WTC11 (cell line): ENCODE results near the gene COQ7. TPM values are rescaled to one million over a fixed set of nuclear protein-coding genes. Genes with fewer than 3 reads are reported as not detected.

Source experiments
- ATAC-seq: fragments of 200-7000 bp; cut with Tn5 transposase; 2 replicates; pipeline ENCODE4 v1.10.0; 2021; ENCODE audit warnings: mild to moderate bottlenecking, moderate library complexity
- CTCF ChIA-PET: fragments of 300-600 bp; sonication (Branson Sonifier 250); formaldehyde crosslinking; loops from one replicate; lab custom pipeline; 2021; ENCODE audit warnings: antibody characterized with exemption; lab: Charles Lee
- POLR2A ChIA-PET: fragments of 350-600 bp; sonication (Branson Sonifier 250); formaldehyde crosslinking; loops from one replicate; lab custom pipeline; 2021; ENCODE audit warnings: antibody characterized with exemption; lab: Charles Lee
- DNase-seq: peaks from one replicate; pipeline ENCODE4 v3.0.0; 2021; ENCODE audit warnings: low spot score
- H3K27ac Mint-ChIP-seq: 2 replicates; pipeline ENCODE4 v1.8.0; 2021; ENCODE audit warnings: mixed read lengths
- H3K27me3 Mint-ChIP-seq: 2 replicates; pipeline ENCODE4 v1.8.0; 2021; ENCODE audit warnings: low read depth, mild to moderate bottlenecking, moderate library complexity, mixed read lengths
- H3K36me3 Mint-ChIP-seq: 2 replicates; pipeline ENCODE4 v1.8.0; 2021; ENCODE audit warnings: mixed read lengths
- H3K4me1 Mint-ChIP-seq: 2 replicates; pipeline ENCODE4 v1.8.0; 2022; ENCODE audit warnings: mixed read lengths
- H3K4me3 Mint-ChIP-seq: 2 replicates; pipeline ENCODE4 v1.8.0; 2021; ENCODE audit warnings: mild to moderate bottlenecking, moderate library complexity, mixed read lengths
- H3K9me3 Mint-ChIP-seq: 2 replicates; pipeline ENCODE4 v1.8.0; 2021; ENCODE audit warnings: mixed read lengths
- ATF1 ChIP-seq: sonication (generic); formaldehyde crosslinking; IDR thresholded peaks from 2 replicates; pipeline ENCODE4 v1.8.1; 2023; ENCODE audit warnings: mild to moderate bottlenecking, moderate library complexity, missing genetic modification reagents
- ESRRA ChIP-seq: sonication (generic); formaldehyde crosslinking; IDR thresholded peaks from 2 replicates; pipeline ENCODE4 v1.8.1; 2022; ENCODE audit warnings: mild to moderate bottlenecking, missing genetic modification reagents, borderline replicate concordance
- MYBL2 ChIP-seq: sonication (generic); formaldehyde crosslinking; IDR thresholded peaks from 2 replicates; pipeline ENCODE4 v1.8.1; 2023; ENCODE audit warnings: mild to moderate bottlenecking, moderate library complexity, missing genetic modification reagents
- NFYB ChIP-seq: sonication (generic); formaldehyde crosslinking; conservative IDR thresholded peaks from 2 replicates; pipeline ENCODE4 v1.8.0; 2022; ENCODE audit warnings: low read depth, missing genetic modification reagents
- ZBTB21 ChIP-seq: sonication (generic); formaldehyde crosslinking; IDR thresholded peaks from 2 replicates; pipeline ENCODE4 v1.8.1; 2023; ENCODE audit warnings: mild to moderate bottlenecking, missing genetic modification reagents, borderline replicate concordance
- ZNF138 ChIP-seq: sonication (generic); formaldehyde crosslinking; conservative IDR thresholded peaks from 2 replicates; pipeline ENCODE4 v1.8.1; 2022; ENCODE audit warnings: mild to moderate bottlenecking, moderate library complexity, missing genetic modification reagents
- ZNF232 ChIP-seq: sonication (generic); formaldehyde crosslinking; IDR thresholded peaks from 2 replicates; pipeline ENCODE4 v1.8.0; 2022; ENCODE audit warnings: mild to moderate bottlenecking, missing genetic modification reagents
- ZNF423 ChIP-seq: fragments of 250-450 bp; sonication (Bioruptor Pico); IDR thresholded peaks from 2 replicates; pipeline ENCODE4 v2.1.2; 2022; ENCODE audit warnings: mild to moderate bottlenecking, moderate library complexity
- total RNA-seq: library from RNA; stranded (reverse); gene quantifications from 3 replicates; pipeline ENCODE4 v1.2.3, GENCODE V29; 2021
- TF ChIP-seq, protein P1 (sequence below): sonication (generic); formaldehyde crosslinking; IDR thresholded peaks from 2 replicates; pipeline ENCODE4 v1.8.1; 2023; ENCODE audit warnings: mild to moderate bottlenecking, missing genetic modification reagents, moderate library complexity
- TF ChIP-seq, protein P2 (sequence below): sonication (generic); formaldehyde crosslinking; IDR thresholded peaks from 2 replicates; pipeline ENCODE4 v1.8.1; 2023; ENCODE audit warnings: mild to moderate bottlenecking, missing genetic modification reagents
- TF ChIP-seq, protein P3 (sequence below): sonication (generic); formaldehyde crosslinking; IDR thresholded peaks from 2 replicates; pipeline ENCODE4 v1.8.0; 2022; ENCODE audit warnings: mild to moderate bottlenecking, missing genetic modification reagents
- TF ChIP-seq, protein P4 (sequence below): fragments of 250-450 bp; sonication (Bioruptor Pico); conservative IDR thresholded peaks from 2 replicates; pipeline ENCODE4 v1.9.0; 2021; ENCODE audit warnings: mild to moderate bottlenecking
- TF ChIP-seq, protein P5 (sequence below): sonication (generic); formaldehyde crosslinking; conservative IDR thresholded peaks from 2 replicates; pipeline ENCODE4 v1.8.1; 2022; ENCODE audit warnings: mild to moderate bottlenecking, missing genetic modification reagents
- TF ChIP-seq, protein P6 (sequence below): sonication (generic); formaldehyde crosslinking; IDR thresholded peaks from 2 replicates; pipeline ENCODE4 v1.8.0; 2022; ENCODE audit warnings: missing genetic modification reagents
- TF ChIP-seq, protein P7 (sequence below): sonication (generic); formaldehyde crosslinking; conservative IDR thresholded peaks from 2 replicates; pipeline ENCODE4 v1.8.1; 2023; ENCODE audit warnings: mild to moderate bottlenecking, low read depth, missing genetic modification reagents, moderate library complexity
- TF ChIP-seq, protein P8 (sequence below): sonication (generic); formaldehyde crosslinking; IDR thresholded peaks from 2 replicates; pipeline ENCODE4 v1.8.0; 2022; ENCODE audit warnings: mild to moderate bottlenecking, missing genetic modification reagents
- TF ChIP-seq, protein P9 (sequence below): sonication (generic); formaldehyde crosslinking; IDR thresholded peaks from 2 replicates; pipeline ENCODE4 v1.8.1; 2022; ENCODE audit warnings: low read depth, missing genetic modification reagents, borderline replicate concordance

The COQ7 gene
- total RNA-seq, 1 experiment from 2014 or later, result 20.7 TPM

DNA sequence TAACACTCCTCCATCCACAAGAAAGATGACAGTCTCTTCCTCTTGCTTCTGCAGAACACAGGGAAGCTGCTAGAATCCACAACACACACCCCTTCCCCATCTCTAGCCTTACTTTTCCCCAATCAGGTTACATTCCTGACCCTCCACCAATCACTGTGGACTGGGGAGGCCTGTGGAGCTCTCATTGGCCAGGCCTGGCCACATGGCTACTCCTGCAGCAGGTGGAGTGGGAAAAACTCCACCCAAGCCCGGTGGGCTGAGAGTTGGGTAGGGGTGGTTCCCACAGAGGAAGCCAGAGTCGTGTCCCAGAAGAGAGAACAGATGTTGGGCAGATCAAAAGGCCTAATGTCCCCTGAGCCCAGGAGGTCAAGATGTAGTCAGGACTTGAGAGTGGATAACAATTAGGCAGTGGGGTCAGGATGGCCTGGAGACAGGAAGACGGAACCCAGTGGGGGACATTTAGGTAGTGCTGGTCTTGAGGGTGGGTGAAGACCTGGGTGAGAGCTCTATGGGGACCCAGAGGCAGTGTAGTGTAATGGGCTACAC lies 22.1 kb downstream of the COQ7 start:
- ChIA-PET POLR2A (no interaction called here), CTCF (interaction anchor here (0.6 to 1.6 kb wide), 2 partner anchors 90 to 494 kb away, joined by 3 to 5 read pairs; no protein-coding TSS in a partner anchor)
- no peak overlapping the region for H3K27ac Mint-ChIP-seq
- DNase-seq (no peak), ATAC-seq (no peak)
- peaks cover 6% of the 10 kb centered on the region; the same call in 1 of the 2 replicates for H3K4me1 Mint-ChIP-seq
- H3K27me3 Mint-ChIP-seq, result peaks cover 13% of the 10 kb centered on the region
- 0 out of 2 replicates have a peak, but pooled peaks have one; percentile 32 for TF ChIP-seq NFYB (CRISPR knock-in tag)
- TF ChIP-seq, protein P1, sequence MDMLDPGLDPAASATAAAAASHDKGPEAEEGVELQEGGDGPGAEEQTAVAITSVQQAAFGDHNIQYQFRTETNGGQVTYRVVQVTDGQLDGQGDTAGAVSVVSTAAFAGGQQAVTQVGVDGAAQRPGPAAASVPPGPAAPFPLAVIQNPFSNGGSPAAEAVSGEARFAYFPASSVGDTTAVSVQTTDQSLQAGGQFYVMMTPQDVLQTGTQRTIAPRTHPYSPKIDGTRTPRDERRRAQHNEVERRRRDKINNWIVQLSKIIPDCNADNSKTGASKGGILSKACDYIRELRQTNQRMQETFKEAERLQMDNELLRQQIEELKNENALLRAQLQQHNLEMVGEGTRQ (CRISPR knock-in tag), result peak; percentile 44
- TF ChIP-seq, protein P2, sequence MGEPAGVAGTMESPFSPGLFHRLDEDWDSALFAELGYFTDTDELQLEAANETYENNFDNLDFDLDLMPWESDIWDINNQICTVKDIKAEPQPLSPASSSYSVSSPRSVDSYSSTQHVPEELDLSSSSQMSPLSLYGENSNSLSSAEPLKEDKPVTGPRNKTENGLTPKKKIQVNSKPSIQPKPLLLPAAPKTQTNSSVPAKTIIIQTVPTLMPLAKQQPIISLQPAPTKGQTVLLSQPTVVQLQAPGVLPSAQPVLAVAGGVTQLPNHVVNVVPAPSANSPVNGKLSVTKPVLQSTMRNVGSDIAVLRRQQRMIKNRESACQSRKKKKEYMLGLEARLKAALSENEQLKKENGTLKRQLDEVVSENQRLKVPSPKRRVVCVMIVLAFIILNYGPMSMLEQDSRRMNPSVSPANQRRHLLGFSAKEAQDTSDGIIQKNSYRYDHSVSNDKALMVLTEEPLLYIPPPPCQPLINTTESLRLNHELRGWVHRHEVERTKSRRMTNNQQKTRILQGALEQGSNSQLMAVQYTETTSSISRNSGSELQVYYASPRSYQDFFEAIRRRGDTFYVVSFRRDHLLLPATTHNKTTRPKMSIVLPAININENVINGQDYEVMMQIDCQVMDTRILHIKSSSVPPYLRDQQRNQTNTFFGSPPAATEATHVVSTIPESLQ, result no peak
- TF ChIP-seq, protein P3, sequence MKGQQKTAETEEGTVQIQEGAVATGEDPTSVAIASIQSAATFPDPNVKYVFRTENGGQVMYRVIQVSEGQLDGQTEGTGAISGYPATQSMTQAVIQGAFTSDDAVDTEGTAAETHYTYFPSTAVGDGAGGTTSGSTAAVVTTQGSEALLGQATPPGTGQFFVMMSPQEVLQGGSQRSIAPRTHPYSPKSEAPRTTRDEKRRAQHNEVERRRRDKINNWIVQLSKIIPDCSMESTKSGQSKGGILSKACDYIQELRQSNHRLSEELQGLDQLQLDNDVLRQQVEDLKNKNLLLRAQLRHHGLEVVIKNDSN (CRISPR knock-in tag), result 0 out of 2 replicates have a peak, but pooled peaks have one; percentile 19
- no peaks in the 10 kb centered on the region for H3K36me3 Mint-ChIP-seq
- H3K9me3 Mint-ChIP-seq, result peaks cover 13% of the 10 kb centered on the region
- H3K4me3 Mint-ChIP-seq, result no peak overlapping the region

DNA sequence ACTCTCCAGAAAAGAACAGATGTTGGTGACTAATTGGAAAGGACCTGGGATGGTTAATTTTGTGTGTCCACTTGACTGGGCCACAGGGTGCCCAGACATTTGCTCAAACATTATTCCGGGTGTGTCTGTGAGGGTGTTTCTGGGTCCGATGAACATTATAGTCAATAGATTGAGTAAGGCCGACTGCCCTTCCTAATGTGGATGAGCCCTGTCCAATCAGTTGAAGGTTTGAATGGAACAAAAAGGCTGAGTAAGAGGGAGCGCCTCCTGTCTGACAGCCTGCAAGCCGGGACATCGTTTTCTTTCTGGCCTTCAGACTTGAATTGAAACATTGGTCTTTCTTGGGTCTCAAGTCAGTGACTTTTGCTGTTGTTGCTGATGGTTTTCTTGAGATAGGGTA lies 23.5 kb downstream of the COQ7 start:
- Mint-ChIP-seq H3K4me1 (peaks cover 11% of the 10 kb centered on the region; the same call in 1 of the 2 replicates), H3K9me3 (peaks cover 13% of the 10 kb centered on the region), H3K27me3 (peaks cover 5% of the 10 kb centered on the region), H3K36me3 (no peaks in the 10 kb centered on the region), H3K27ac (no peak overlapping the region), H3K4me3 (no peak overlapping the region)
- ATAC-seq (no peak), DNase-seq (no peak)
- POLR2A ChIA-PET, result no interaction called here
- CTCF ChIA-PET, result no interaction called here
- TF ChIP-seq NFYB (CRISPR knock-in tag), result no peak
- TF ChIP-seq ZNF138 (CRISPR knock-in tag), result no peak
- TF ChIP-seq, protein P4, sequence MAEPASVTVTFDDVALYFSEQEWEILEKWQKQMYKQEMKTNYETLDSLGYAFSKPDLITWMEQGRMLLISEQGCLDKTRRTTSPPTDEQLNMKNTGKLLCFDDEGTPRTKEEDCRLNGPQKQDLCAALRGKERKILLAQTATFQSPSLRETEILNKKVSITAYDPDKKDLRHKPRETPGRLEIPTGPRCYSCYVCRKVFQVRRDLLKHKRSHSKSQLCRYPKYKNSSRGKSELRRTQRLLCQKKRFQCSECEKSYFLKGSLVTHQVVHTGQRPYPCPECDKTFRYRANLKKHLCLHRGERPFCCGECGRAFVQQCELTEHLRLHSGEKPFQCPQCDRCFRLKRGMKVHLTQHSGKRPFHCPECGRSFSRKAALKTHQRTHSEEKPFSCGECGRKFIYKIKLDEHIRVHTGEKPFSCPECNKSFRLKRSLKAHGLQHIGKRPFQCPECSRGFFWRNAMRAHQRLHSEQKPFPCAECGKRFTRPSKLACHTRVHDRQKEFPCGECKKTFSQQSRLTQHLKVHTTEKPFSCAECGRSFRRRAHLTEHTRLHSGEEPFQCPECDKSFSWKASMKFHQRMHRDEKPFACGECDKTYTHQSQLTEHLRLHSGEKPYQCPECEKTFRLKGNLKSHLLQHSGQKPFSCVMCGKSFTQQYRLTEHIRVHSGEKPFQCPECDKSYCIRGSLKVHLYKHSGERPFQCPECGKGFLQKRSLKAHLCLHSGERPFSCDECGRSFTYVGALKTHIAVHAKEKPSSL, result no peak
- TF ChIP-seq, protein P5, sequence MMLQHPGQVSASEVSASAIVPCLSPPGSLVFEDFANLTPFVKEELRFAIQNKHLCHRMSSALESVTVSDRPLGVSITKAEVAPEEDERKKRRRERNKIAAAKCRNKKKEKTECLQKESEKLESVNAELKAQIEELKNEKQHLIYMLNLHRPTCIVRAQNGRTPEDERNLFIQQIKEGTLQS (CRISPR knock-in tag), result no peak
- TF ChIP-seq, protein P6, sequence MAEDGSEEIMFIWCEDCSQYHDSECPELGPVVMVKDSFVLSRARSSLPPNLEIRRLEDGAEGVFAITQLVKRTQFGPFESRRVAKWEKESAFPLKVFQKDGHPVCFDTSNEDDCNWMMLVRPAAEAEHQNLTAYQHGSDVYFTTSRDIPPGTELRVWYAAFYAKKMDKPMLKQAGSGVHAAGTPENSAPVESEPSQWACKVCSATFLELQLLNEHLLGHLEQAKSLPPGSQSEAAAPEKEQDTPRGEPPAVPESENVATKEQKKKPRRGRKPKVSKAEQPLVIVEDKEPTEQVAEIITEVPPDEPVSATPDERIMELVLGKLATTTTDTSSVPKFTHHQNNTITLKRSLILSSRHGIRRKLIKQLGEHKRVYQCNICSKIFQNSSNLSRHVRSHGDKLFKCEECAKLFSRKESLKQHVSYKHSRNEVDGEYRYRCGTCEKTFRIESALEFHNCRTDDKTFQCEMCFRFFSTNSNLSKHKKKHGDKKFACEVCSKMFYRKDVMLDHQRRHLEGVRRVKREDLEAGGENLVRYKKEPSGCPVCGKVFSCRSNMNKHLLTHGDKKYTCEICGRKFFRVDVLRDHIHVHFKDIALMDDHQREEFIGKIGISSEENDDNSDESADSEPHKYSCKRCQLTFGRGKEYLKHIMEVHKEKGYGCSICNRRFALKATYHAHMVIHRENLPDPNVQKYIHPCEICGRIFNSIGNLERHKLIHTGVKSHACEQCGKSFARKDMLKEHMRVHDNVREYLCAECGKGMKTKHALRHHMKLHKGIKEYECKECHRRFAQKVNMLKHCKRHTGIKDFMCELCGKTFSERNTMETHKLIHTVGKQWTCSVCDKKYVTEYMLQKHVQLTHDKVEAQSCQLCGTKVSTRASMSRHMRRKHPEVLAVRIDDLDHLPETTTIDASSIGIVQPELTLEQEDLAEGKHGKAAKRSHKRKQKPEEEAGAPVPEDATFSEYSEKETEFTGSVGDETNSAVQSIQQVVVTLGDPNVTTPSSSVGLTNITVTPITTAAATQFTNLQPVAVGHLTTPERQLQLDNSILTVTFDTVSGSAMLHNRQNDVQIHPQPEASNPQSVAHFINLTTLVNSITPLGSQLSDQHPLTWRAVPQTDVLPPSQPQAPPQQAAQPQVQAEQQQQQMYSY (CRISPR knock-in tag), result no peak
- TF ChIP-seq ZNF232, result no peak
- no peak for TF ChIP-seq ZNF423 (CRISPR knock-in tag)
- TF ChIP-seq, protein P7, sequence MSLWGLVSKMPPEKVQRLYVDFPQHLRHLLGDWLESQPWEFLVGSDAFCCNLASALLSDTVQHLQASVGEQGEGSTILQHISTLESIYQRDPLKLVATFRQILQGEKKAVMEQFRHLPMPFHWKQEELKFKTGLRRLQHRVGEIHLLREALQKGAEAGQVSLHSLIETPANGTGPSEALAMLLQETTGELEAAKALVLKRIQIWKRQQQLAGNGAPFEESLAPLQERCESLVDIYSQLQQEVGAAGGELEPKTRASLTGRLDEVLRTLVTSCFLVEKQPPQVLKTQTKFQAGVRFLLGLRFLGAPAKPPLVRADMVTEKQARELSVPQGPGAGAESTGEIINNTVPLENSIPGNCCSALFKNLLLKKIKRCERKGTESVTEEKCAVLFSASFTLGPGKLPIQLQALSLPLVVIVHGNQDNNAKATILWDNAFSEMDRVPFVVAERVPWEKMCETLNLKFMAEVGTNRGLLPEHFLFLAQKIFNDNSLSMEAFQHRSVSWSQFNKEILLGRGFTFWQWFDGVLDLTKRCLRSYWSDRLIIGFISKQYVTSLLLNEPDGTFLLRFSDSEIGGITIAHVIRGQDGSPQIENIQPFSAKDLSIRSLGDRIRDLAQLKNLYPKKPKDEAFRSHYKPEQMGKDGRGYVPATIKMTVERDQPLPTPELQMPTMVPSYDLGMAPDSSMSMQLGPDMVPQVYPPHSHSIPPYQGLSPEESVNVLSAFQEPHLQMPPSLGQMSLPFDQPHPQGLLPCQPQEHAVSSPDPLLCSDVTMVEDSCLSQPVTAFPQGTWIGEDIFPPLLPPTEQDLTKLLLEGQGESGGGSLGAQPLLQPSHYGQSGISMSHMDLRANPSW, result no peak
- TF ChIP-seq ESRRA (CRISPR knock-in tag), result no peak
- no peak for TF ChIP-seq ZBTB21 (CRISPR knock-in tag)
- TF ChIP-seq ATF1, result no peak
- TF ChIP-seq, protein P8, sequence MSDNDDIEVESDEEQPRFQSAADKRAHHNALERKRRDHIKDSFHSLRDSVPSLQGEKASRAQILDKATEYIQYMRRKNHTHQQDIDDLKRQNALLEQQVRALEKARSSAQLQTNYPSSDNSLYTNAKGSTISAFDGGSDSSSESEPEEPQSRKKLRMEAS (CRISPR knock-in tag), result no peak
- TF ChIP-seq, protein P9, sequence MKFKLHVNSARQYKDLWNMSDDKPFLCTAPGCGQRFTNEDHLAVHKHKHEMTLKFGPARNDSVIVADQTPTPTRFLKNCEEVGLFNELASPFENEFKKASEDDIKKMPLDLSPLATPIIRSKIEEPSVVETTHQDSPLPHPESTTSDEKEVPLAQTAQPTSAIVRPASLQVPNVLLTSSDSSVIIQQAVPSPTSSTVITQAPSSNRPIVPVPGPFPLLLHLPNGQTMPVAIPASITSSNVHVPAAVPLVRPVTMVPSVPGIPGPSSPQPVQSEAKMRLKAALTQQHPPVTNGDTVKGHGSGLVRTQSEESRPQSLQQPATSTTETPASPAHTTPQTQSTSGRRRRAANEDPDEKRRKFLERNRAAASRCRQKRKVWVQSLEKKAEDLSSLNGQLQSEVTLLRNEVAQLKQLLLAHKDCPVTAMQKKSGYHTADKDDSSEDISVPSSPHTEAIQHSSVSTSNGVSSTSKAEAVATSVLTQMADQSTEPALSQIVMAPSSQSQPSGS (CRISPR knock-in tag), result no peak
- no peak for TF ChIP-seq MYBL2 (CRISPR knock-in tag)
